ENCODE measurements around the gene PRCC. TPM values are rescaled to one million over a fixed set of nuclear protein-coding genes. Genes with fewer than 3 reads are reported as not detected.

Gene PRCC
- total RNA-seq, 2 donors from 2014 or later, result 44.5 to 72.1 TPM

GRCh38 chr1:156847591-156848460, 80.5 kb downstream of the PRCC start:
- no peak for ATAC-seq
- Mint-ChIP-seq H3K36me3 (peaks cover 0 to 6% of the 10 kb centered on the region in 2 donors), H3K9me3 (no peaks in the 10 kb centered on the region), H3K27ac (no peak overlapping the region)
- DNase-seq (ENCODE audit: low spot score in 2 of 2), result no peak

- Mint-ChIP-seq H3K36me3 (peaks cover 0 to 6% of the 10 kb centered on the region in 2 donors), H3K27ac (no peak overlapping the region), H3K9me3 (no peaks in the 10 kb centered on the region)
- DNase-seq (ENCODE audit: low spot score in 2 of 2) (peak in 1 of 2 donors; percentile 65), ATAC-seq (peak; percentile 77 to 83)
Measured at GRCh38 chr1:156848461-156849150, 81.3 kb downstream of the PRCC start.

- no peak overlapping the region for H3K27ac Mint-ChIP-seq
- DNase-seq (ENCODE audit: low spot score in 2 of 2) (no peak), ATAC-seq (no peak)
- peaks cover 0 to 2% of the 10 kb centered on the region in 2 donors for H3K36me3 Mint-ChIP-seq
- no peaks in the 10 kb centered on the region for H3K9me3 Mint-ChIP-seq
Measured at GRCh38 chr1:156849151-156849496, 81.8 kb downstream of the PRCC start.

Other genes with a start within 250 kb of the PRCC start
- gene IQGAP3, start 195.0 kb upstream of the PRCC start, total RNA-seq, result 10 to 100 TPM in 1 of 2 donors, 1 to 10 TPM in 1; 5.1 to 30.5 TPM
- 1 to 10 TPM; 4.5 to 6.8 TPM for gene TTC24, start 187.8 kb upstream of the PRCC start, total RNA-seq
- 10 to 100 TPM; 71.4 to 95.1 TPM for gene NAXE, start 175.8 kb upstream of the PRCC start, total RNA-seq
- 10 to 100 TPM; 26.1 to 35.8 TPM for gene GPATCH4, start 166.1 kb upstream of the PRCC start, total RNA-seq
- gene HAPLN2, start 148.1 kb upstream of the PRCC start, total RNA-seq, result 1 to 10 TPM in 1 of 2 donors, not detected in 1; 3.8 TPM
- not detected for gene BCAN, start 125.4 kb upstream of the PRCC start, total RNA-seq
- gene NES, start 90.1 kb upstream of the PRCC start, total RNA-seq, result not detected
- 1 to 10 TPM; 1.6 to 2.3 TPM for gene CRABP2, start 62.0 kb upstream of the PRCC start, total RNA-seq
- gene METTL25B, start 39.1 kb upstream of the PRCC start, total RNA-seq, result 10 to 100 TPM; 39.4 to 64.9 TPM
- gene ISG20L2, start 38.8 kb upstream of the PRCC start, total RNA-seq, result 10 to 100 TPM; 46.2 to 50.7 TPM
- 10 to 100 TPM; 61.4 to 70.4 TPM for gene MRPL24, start 26.4 kb upstream of the PRCC start, total RNA-seq
- gene HDGF, start 15.9 kb upstream of the PRCC start, total RNA-seq, result 100 to 1,000 TPM; 281 to 325 TPM
- gene SH2D2A, start 49.3 kb downstream of the PRCC start, total RNA-seq, result 100 to 1,000 TPM; 186 to 215 TPM
- gene INSRR, start 91.6 kb downstream of the PRCC start, total RNA-seq, result under 1 TPM; 0.07 to 0.29 TPM
- gene NTRK1, start 93.3 kb downstream of the PRCC start, total RNA-seq, result 1 to 10 TPM; 5.3 to 7.2 TPM
- under 1 TPM; 0.09 to 0.53 TPM for gene PEAR1, start 126.2 kb downstream of the PRCC start, total RNA-seq
- not detected for gene LRRC71, start 153.1 kb downstream of the PRCC start, total RNA-seq